Measurements from ENCODE around the gene GTF3C2.

DNA sequence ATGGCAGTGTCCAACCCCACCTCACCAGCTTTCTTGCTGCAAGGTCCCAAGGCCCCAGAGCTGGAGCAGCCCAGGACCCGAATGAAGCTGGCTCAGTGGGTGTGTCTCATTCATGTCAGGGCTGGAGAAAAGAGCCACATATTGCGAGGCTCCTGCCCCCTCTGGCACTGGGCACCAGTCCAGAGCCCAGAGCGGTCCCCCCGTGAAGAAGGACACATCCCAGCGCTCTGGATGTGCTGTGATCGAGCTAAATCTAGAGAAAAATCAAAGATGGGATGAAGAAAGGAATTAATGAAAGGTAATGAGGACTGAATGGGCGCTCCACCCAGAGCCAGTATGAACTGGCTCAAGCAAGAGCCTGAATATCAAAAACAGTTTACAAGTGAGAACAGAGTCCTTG, 20.4 kb downstream of the GTF3C2 start:
- TF ChIP-seq, protein P1, sequence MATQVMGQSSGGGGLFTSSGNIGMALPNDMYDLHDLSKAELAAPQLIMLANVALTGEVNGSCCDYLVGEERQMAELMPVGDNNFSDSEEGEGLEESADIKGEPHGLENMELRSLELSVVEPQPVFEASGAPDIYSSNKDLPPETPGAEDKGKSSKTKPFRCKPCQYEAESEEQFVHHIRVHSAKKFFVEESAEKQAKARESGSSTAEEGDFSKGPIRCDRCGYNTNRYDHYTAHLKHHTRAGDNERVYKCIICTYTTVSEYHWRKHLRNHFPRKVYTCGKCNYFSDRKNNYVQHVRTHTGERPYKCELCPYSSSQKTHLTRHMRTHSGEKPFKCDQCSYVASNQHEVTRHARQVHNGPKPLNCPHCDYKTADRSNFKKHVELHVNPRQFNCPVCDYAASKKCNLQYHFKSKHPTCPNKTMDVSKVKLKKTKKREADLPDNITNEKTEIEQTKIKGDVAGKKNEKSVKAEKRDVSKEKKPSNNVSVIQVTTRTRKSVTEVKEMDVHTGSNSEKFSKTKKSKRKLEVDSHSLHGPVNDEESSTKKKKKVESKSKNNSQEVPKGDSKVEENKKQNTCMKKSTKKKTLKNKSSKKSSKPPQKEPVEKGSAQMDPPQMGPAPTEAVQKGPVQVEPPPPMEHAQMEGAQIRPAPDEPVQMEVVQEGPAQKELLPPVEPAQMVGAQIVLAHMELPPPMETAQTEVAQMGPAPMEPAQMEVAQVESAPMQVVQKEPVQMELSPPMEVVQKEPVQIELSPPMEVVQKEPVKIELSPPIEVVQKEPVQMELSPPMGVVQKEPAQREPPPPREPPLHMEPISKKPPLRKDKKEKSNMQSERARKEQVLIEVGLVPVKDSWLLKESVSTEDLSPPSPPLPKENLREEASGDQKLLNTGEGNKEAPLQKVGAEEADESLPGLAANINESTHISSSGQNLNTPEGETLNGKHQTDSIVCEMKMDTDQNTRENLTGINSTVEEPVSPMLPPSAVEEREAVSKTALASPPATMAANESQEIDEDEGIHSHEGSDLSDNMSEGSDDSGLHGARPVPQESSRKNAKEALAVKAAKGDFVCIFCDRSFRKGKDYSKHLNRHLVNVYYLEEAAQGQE (IDR thresholded peaks at IDR 0.05; ENCODE audit: insufficient replicate concordance, low read depth): no peak
- TF ChIP-seq, protein P2, sequence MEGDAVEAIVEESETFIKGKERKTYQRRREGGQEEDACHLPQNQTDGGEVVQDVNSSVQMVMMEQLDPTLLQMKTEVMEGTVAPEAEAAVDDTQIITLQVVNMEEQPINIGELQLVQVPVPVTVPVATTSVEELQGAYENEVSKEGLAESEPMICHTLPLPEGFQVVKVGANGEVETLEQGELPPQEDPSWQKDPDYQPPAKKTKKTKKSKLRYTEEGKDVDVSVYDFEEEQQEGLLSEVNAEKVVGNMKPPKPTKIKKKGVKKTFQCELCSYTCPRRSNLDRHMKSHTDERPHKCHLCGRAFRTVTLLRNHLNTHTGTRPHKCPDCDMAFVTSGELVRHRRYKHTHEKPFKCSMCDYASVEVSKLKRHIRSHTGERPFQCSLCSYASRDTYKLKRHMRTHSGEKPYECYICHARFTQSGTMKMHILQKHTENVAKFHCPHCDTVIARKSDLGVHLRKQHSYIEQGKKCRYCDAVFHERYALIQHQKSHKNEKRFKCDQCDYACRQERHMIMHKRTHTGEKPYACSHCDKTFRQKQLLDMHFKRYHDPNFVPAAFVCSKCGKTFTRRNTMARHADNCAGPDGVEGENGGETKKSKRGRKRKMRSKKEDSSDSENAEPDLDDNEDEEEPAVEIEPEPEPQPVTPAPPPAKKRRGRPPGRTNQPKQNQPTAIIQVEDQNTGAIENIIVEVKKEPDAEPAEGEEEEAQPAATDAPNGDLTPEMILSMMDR (IDR thresholded peaks at IDR 0.05; ENCODE audit: insufficient read depth, low read length): no peak
